ENCODE data around the gene GREB1.

The GREB1 gene

GRCh38 chr2:11613297-11613696 lies 79.5 kb downstream of the GREB1 start:
- DNase-seq = no peak

- no peak for DNase-seq
Measured at GRCh38 chr2:11615209-11615608, 81.4 kb downstream of the GREB1 start.

GRCh38 chr2:11616097-11616687 lies 82.3 kb downstream of the GREB1 start:
- DNase-seq = no peak

DNA sequence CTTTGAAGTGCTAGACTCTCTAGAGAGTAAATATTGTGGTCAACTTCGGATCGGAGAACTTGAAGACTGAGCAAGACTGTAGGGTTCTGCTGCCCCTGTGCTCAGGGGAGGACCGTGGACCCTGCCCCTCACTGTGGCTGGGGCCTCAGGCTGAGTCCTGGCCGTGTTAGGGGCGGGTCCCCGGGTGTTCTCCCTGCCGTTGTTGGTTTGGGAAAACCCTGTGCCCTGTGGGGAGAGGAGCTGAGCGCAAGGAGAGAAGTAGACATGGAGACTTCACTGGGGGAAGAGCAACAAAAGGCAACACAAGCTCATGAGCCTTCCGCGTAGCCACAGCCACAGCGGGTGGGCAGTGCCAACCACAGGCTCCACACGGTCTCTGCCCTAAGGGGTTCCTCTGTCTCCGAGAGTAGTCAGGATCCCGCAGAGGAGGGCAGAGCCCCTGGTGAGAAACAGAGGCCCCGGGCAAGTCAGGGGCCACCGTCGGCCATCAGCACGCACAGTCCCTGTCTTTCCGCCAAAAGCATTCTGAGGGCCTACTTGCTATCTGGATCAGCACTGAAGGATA lies 83.1 kb downstream of the GREB1 start:
- no peak for DNase-seq

GRCh38 chr2:11617527-11617926 lies 83.7 kb downstream of the GREB1 start:
- no peak for DNase-seq

- no peak for DNase-seq
Measured at GRCh38 chr2:11617984-11618707, 84.3 kb downstream of the GREB1 start.

DNA sequence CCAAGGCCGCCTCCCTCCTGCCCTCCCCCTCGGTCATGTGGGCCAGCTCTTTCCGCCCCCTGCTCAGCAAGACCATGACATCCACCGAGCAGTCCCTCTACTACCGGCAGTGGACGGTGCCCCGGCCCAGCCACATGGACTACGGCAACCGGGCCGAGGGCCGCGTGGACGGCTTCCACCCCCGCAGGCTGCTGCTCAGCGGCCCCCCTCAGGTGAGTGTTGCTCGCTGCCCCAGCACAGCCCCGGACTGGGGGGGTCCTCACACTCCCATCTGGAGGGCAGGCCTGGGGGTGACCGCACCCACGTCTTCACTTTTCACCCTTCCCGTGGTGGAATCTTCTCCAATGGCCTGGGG lies 84.8 kb downstream of the GREB1 start:
- DNase-seq = no peak

DNA sequence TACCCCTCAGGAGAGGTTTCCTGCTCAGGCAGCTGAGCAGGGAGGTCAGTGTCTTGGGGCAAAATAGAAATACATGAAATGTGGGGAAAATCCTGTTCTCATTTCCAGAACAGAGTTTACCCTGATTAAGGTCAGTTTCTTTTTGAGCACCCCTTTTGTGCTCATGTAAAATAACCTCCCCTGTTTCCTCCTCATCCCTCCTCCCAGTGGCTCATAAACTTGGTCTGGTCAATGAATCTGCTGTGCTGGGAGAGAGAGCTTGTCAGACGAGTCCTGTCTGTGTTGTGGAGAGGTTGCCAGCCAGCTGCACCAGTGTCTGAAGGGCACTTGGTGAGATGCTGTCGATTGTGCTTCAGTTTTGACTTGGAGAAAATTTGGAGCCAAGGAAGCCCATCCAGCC lies 87.6 kb downstream of the GREB1 start:
- no peak for DNase-seq

GRCh38 chr2:11622611-11623010 lies 88.8 kb downstream of the GREB1 start:
- DNase-seq = peak in 1 of 2 donors; percentile 1

DNA sequence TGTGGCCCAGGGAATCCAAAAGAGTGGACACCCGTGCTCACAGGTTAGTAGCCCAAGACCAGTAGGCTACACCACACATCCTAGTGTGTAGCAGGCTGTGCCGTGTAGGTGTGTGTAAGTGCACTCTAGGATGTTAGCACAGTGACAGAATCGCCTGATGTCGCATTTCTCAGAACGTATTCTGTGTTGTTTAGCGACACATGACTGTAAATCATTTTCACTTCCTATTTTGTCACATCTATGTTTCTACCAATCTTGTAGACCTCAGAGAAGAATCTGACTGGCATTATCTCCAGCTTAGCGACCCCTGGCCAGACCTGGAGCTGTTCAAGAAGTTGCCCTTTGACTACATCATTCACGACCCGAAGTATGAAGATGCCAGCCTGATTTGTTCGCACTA lies 91.0 kb downstream of the GREB1 start:
- DNase-seq = peak in 1 of 2 donors; percentile 4

DNA sequence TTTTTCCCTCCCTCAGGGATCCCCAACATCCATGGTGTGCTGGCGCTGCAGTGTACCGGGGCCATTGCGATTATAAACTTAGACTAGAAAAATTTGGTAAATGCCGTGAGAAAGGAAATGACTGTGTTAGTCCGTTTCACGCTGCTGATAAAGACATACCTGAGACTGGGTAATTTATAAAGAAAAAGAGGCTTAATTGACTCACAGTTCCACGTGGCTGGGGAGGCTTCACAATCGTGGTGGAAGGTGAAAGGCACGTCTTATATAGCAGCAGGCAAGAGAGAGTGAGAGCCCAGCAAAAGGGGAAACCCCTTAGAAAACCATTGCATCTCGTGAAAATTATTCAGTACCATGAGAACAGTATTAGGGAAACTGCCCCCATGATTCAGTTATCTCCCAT lies 91.8 kb downstream of the GREB1 start:
- DNase-seq = no peak

- no peak for DNase-seq
Measured at GRCh38 chr2:11628675-11629074, 94.8 kb downstream of the GREB1 start.

DNA sequence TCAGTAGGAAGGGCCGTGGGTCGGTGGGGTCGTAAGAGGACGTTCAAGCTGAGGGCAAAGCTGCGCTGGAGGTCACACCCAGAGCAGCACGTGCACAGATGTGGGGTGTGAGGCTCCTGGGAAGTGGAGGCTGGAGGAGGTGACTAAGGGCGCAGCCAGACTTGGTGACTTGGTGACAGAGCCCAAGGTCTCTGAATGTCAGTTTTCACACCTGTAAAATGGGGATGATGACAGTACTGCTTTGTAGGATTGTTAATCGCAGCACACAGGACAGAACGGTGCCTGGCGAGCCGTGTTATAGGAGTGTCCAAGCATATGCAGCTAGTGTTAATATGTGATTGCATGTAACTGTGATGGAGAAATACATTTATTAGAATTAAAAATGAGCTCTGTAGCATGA lies 95.4 kb downstream of the GREB1 start:
- no peak for DNase-seq

DNA sequence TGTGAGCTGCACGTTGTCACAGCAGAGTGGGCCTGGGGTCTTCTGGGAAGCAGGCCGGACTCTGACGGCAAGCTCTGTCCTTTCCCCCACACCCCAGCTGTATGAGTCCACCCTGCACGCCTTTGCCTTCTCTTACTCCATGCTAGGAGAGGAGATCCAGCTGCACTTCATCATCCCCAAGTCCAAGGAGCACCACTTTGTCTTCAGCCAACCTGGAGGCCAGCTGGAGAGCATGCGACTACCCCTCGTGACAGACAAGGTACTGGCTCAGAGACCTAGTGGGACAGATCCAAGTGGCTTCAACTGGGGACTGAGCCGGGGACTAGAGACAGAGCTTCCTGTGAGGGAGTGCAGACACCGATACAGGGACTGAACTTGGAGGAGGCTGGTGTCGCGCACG lies 96.0 kb downstream of the GREB1 start:
- DNase-seq = no peak

- no peak for DNase-seq
Measured at GRCh38 chr2:11630855-11631254, 97.0 kb downstream of the GREB1 start.

- DNase-seq = no peak
Measured at GRCh38 chr2:11631462-11631861, 97.6 kb downstream of the GREB1 start.

DNA sequence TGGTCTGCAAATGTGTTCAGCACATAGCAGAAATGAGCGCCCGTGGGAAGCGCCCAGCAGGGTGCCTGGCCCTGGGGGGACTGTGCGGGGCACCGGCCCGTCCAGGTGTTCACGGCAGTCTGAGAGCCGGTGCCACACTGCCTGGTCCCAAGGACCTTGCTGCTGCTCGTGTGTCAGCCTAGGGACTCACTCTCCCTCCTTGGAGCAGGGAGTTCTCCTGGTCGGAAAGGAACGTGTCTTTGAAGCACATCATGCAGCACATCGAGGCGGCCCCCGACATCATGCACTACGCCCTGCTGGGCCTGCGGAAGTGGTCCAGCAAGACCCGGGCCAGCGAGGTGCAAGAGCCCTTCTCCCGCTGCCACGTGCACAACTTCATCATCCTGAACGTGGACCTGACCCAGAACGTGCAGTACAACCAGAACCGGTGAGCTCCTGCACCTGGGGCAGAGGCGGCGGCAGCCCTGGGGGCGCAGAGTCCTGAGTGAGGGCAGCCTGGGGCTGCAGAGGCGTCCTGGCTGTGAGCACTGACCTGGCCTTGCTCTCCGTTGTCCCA lies 100.2 kb downstream of the GREB1 start:
- no peak for DNase-seq

- no peak for DNase-seq
Measured at GRCh38 chr2:11634584-11634983, 100.7 kb downstream of the GREB1 start.

DNA sequence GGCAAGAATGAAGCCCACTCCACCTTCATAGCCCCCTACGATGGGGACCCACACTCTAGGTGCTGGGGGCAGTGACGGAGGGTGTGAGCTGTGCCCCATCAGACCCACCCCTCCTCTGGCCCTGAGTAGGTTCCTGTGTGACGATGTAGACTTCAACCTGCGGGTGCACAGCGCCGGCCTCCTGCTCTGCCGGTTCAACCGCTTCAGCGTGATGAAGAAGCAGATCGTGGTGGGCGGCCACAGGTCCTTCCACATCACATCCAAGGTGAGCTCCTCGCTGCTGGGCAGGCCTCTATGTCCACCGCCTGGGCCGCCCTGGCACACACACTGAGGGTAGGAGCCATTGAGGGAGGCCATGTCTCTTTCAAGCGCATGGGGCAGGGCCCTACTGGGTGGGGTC lies 101.3 kb downstream of the GREB1 start:
- no peak for DNase-seq

DNA sequence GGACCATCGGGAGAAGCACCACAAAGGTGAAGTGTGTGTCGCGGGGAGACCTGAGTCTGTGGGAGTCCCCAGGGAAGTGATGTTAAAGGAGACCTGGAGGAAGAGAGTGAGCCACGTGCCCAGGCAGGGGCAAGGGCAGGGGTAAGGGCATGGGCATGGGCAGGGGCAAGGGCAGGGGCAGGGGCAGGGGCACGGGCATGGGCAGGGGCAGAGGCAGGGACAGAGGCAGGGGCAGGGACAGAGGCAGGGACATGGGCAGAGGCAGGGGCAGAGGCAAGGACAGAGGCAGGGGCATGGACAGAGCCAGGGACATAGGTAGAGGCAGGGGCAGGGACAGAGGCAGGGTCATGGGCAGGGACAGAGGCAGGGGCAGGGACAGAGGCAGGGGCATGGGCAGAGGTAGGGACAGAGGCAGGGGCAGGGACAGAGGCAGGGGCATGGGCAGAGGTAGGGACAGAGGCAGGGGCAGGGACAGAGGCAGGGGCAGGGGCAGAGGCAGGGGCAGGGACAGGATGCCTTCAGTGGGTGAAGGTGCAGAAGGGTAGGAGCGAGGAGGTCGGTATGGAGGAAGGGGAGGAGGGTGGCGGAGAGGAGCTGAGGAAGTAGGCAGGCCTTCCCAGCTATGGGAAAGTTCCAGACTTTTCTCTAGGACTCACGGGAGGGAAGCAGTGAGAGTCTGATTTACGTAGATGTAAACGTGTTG lies 102.9 kb downstream of the GREB1 start:
- DNase-seq = no peak

- no peak for DNase-seq
Measured at GRCh38 chr2:11637546-11637945, 103.7 kb downstream of the GREB1 start.

DNA sequence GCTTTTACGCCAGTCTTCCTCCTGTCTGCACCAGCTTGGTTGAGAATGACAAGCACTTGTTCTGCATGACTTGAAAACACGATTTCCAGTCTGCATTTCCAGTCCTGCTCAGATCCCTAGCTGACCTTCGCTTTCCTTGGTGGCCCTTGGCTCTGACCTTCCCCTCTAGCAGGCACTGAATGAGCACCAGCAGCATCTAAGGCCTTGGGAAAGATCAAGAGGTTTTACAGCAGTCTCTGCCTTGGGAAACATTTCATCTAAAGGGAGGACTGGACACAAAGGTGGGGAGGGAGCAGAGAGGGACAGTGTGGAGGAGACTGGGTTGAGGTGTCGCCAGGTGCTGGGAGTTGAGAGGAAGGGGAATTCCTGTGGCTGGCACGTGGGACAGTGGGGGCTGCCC lies 105.7 kb downstream of the GREB1 start:
- no peak for DNase-seq

- DNase-seq = no peak
Measured at GRCh38 chr2:11640132-11640531, 106.3 kb downstream of the GREB1 start.

DNA sequence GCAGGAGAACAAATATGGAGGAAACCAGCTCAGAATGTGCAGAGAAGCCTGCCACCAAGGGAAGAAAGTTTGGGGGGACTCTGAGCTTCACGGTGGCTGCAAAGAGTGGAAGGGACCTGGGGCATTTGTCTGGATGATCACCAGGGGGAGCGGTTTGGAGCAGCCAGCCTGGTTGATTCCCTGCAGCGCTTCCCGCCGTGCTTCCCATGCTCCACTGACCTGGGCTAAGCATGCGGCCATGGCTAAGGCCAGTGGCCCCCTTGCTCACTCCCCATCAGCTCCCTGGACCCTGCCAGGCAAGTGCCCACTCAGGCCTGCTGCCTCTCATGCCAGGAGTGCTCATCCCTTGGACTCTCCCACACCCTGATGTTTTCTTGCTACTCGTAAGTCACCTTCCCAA lies 109.1 kb downstream of the GREB1 start:
- no peak for DNase-seq
